Upper lobe of right lung (tissue), 1 donor: ENCODE measurements around the gene RPS6KA6. TPM values are rescaled to one million over a fixed set of nuclear protein-coding genes. Genes with fewer than 3 reads are reported as not detected.

Experiments
- ATAC-seq: fragments of 200-7000 bp; cut with Tn5 transposase; one replicate; pipeline ENCODE4 v1.9.1; 2020; ENCODE audit warnings: mild to moderate bottlenecking, moderate library complexity
- DNase-seq: peaks from one replicate; pipeline ENCODE4 v3.0.0-alpha.2; 2020
- H3K27ac ChIP-seq: fragments of 200-600 bp; one replicate; pipeline ENCODE4 v1.8.0; 2022
- H3K27me3 ChIP-seq: fragments of 200-600 bp; one replicate; pipeline ENCODE4 v1.8.0; 2022; ENCODE audit warnings: mild to moderate bottlenecking
- H3K36me3 ChIP-seq: fragments of 200-600 bp; one replicate; pipeline ENCODE4 v1.8.0; 2022
- H3K4me1 ChIP-seq: fragments of 200-600 bp; one replicate; pipeline ENCODE4 v1.8.0; 2022
- H3K4me3 ChIP-seq: fragments of 200-600 bp; one replicate; pipeline ENCODE4 v1.8.0; 2022; ENCODE audit warnings: mild to moderate bottlenecking
- H3K9me3 ChIP-seq: fragments of 200-600 bp; one replicate; pipeline ENCODE4 v1.8.0; 2022
- intact Hi-C: fragments of 100-400 bp; cut with DNase I; formaldehyde crosslinking; loops from one replicate; pipeline ENCODE4 v1.11.0; 2022
- total RNA-seq: library from RNA; stranded (reverse); fragmentation: NEBNext Ultra II Directional; extraction: Animal tissue kit (Norgen Biotek cat#: 25700); gene quantifications from one replicate; pipeline ENCODE4 v1.2.1, GENCODE V29; 2021
- TF ChIP-seq, protein P1 (sequence below): fragments of 200-600 bp; IDR thresholded peaks from one replicate; pipeline ENCODE4 v1.8.0; 2022; ENCODE audit warnings: antibody characterized with exemption
- donor health status: DM: no; HTN: yes; CAD: no; lungs with severe emphysema.

RPS6KA6 gene
- total RNA-seq, 1 donor from 2014 or later = 2.4 TPM

DNA sequence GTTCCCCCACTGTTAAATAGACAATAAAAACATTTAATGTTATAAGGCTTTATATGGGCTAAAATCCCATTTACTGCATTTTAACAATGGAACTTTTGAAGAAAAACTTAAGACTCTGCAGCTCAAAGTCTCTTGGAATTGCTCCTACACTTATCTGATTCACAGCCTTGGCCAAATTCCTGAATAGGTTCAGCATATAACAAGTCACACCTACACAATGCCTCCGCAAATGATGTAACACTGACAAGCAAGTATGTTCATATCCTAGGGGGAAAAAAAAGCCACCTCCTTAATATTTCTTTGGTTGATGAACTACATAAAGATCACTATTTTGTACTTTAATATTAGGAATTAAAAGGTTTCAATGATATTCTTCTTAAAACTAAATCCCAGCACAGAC is 34.5 kb downstream of the RPS6KA6 start:
- no peak for DNase-seq
- H3K27me3 ChIP-seq = no peaks in the 10 kb centered on the region
- H3K4me1 ChIP-seq = no peaks in the 10 kb centered on the region
- intact Hi-C loops = no loop called here
- no peaks in the 10 kb centered on the region for H3K36me3 ChIP-seq
- no peak overlapping the region for H3K4me3 ChIP-seq
- no peak overlapping the region for H3K27ac ChIP-seq
- TF ChIP-seq, protein P1, sequence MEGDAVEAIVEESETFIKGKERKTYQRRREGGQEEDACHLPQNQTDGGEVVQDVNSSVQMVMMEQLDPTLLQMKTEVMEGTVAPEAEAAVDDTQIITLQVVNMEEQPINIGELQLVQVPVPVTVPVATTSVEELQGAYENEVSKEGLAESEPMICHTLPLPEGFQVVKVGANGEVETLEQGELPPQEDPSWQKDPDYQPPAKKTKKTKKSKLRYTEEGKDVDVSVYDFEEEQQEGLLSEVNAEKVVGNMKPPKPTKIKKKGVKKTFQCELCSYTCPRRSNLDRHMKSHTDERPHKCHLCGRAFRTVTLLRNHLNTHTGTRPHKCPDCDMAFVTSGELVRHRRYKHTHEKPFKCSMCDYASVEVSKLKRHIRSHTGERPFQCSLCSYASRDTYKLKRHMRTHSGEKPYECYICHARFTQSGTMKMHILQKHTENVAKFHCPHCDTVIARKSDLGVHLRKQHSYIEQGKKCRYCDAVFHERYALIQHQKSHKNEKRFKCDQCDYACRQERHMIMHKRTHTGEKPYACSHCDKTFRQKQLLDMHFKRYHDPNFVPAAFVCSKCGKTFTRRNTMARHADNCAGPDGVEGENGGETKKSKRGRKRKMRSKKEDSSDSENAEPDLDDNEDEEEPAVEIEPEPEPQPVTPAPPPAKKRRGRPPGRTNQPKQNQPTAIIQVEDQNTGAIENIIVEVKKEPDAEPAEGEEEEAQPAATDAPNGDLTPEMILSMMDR = no peak
- no peaks in the 10 kb centered on the region for H3K9me3 ChIP-seq
- no peak for ATAC-seq

DNA sequence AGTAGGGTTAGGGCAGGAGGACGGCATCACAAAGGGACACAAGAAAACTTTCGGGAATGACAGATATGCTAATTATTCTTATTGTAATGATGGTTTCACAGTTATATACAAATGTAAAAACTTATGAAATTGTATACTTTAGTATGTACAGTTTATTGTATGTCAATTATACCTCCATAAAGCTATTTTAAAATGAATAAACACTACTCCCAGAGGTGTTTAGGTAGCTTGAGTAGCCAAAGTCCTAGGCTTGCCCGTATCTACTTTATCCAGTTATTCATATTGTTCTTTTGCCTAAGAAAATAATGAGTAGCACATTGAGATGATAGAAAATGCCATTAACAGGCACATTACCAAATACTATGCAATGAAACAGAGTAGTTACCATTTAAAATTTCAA is 43.0 kb downstream of the RPS6KA6 start:
- H3K27ac ChIP-seq = no peak overlapping the region
- intact Hi-C loops = no loop called here
- ATAC-seq (no peak), DNase-seq (no peak)
- H3K9me3 ChIP-seq = no peaks in the 10 kb centered on the region
- H3K27me3 ChIP-seq = no peaks in the 10 kb centered on the region
- H3K36me3 ChIP-seq = no peaks in the 10 kb centered on the region
- no peaks in the 10 kb centered on the region for H3K4me1 ChIP-seq
- no peak overlapping the region for H3K4me3 ChIP-seq
- TF ChIP-seq, protein P1 = no peak

DNA sequence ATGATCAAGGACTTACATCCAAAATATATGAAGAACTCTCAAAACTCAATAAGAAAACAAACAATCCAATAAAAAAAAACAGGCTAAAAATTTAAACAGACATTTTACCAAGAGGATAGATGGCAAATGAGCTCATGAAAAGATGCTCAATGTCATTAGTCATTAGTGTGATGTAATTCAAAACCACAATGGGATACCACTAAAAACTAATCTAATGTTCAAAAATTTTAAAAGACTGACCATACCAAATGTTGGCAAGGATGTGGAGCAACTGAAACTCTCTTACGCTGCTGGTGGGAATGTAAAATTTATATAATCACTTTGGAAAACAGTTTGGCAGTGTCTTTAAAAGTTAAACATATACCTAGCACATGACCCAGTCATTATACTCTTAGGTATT is 43.7 kb downstream of the RPS6KA6 start:
- H3K4me3 ChIP-seq = no peak overlapping the region
- ATAC-seq = no peak
- intact Hi-C loops = no loop called here

DNA sequence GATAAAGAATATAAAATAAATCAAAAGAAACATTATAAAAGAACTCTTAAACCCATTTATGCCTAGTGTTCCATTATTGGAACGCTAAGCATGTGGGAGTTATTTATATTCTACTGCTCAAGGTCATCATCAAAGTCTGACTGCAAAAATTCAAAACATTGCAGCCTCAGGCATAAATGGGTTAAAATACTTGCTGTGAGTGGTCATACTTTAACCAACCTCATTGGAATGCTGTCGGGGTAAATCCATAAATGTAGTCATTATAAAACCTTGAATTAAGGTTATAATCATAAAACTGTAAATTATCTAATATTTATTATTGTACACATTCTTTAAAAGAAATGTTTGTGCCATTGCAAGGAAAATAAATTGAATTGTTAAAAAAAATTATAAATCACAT is 55.0 kb downstream of the RPS6KA6 start:
- TF ChIP-seq, protein P1 = no peak
- intact Hi-C loops = no loop called here
- Histone ChIP-seq H3K4me1 (no peaks in the 10 kb centered on the region), H3K27ac (no peak overlapping the region), H3K4me3 (no peak overlapping the region), H3K9me3 (no peaks in the 10 kb centered on the region), H3K36me3 (no peaks in the 10 kb centered on the region), H3K27me3 (no peaks in the 10 kb centered on the region)
- DNase-seq = no peak
- ATAC-seq = no peak

More for the DNA sequence above, 43.7 kb downstream of the RPS6KA6 start:
- DNase-seq = no peak
- Histone ChIP-seq H3K36me3 (no peaks in the 10 kb centered on the region), H3K4me1 (no peaks in the 10 kb centered on the region), H3K27ac (no peak overlapping the region), H3K9me3 (no peaks in the 10 kb centered on the region), H3K27me3 (no peaks in the 10 kb centered on the region)
- TF ChIP-seq, protein P1 = no peak

DNA sequence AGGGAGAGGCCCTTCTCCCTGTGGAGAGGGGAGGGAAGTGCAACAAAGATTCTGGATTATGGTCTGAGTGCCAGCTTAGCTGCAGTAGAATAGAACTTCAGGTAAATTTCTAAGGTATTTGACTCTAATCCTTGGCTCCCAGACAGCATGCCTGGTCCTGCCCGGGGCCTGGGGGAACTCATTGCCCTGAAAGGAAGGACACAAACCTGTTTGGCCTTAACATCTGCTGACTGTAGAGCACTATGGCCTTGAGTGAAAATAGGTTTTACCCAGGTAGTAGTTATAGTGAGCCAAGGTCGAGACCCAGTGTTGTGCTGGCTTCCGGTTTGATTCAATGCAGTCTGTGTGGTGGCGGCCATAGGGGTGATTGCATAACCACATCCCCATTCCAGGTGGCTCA is 64.4 kb downstream of the RPS6KA6 start:
- intact Hi-C loops = no loop called here
- no peak for ATAC-seq

DNA sequence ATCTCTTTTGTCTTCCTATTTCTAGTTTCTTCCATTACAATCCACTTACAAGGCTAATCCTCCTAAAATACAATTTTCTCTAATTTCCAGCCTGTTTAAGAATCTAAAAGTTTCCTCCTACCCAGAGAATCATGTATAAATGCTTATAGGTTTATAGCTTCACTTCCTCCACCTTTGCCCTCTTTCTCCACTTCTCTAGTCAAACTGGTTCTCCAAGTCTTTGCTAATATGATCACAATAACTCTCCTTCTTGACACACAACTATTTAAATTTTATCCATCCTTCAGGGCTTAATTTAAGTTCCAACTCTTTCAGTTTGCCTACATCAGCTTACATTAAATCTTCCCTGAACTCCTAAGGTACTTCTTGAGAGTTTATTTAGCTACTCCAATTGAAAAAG is 69.2 kb downstream of the RPS6KA6 start:
- ATAC-seq (no peak), DNase-seq (no peak)
- Histone ChIP-seq H3K9me3 (no peaks in the 10 kb centered on the region), H3K4me1 (no peaks in the 10 kb centered on the region), H3K36me3 (no peaks in the 10 kb centered on the region), H3K4me3 (no peak overlapping the region), H3K27ac (no peak overlapping the region), H3K27me3 (no peaks in the 10 kb centered on the region)
- intact Hi-C loops = no loop called here
- TF ChIP-seq, protein P1 = no peak

More for the DNA sequence above, 64.4 kb downstream of the RPS6KA6 start:
- Histone ChIP-seq H3K4me3 (no peak overlapping the region), H3K27ac (no peak overlapping the region), H3K36me3 (no peaks in the 10 kb centered on the region), H3K27me3 (no peaks in the 10 kb centered on the region), H3K9me3 (no peaks in the 10 kb centered on the region), H3K4me1 (no peaks in the 10 kb centered on the region)
- TF ChIP-seq, protein P1 = no peak
- no peak for DNase-seq
